Ascending aorta (tissue), 2 donors: Measurements from ENCODE around the gene DPP3. TPM values are rescaled to one million over a fixed set of nuclear protein-coding genes. Genes with fewer than 3 reads are reported as not detected.

Experiments
- DNase-seq, 2 donors: peaks; one replicate each; pipeline ENCODE4 v3.0.0-alpha.2; 2019; ENCODE audit warnings: low spot score in 2 of 2
- H3K27ac ChIP-seq, 2 donors: fragments of 200-600 bp; sonication (generic); one replicate each; pipeline ENCODE4 v1.5.1; 2016 to 2017; ENCODE audit warnings: mild to moderate bottlenecking in 1 of 2
- H3K27me3 ChIP-seq: fragments of 200-600 bp; sonication (generic); one replicate; pipeline ENCODE4 v1.5.1; 2017
- H3K36me3 ChIP-seq, 2 donors: fragments of 200-600 bp; sonication (generic); one replicate each; pipeline ENCODE4 v1.5.1; 2016
- H3K4me1 ChIP-seq, 2 donors: fragments of 200-600 bp; sonication (generic); one replicate each; pipeline ENCODE4 v1.5.1; 2016 to 2017; ENCODE audit warnings: mild to moderate bottlenecking in 1 of 2
- H3K4me3 ChIP-seq, 2 donors: fragments of 200-600 bp; sonication (generic); one replicate each; pipeline ENCODE4 v1.5.1; 2016 to 2017; ENCODE audit warnings: mild to moderate bottlenecking in 1 of 2
- H3K9me3 ChIP-seq, 2 donors: fragments of 200-600 bp; sonication (generic); one replicate each; pipeline ENCODE4 v1.5.1; 2016
- intact Hi-C: fragments of 100-400 bp; cut with DNase I; formaldehyde crosslinking; loops from one replicate; pipeline ENCODE4 v1.15.1; 2023
- total RNA-seq: library from RNA; depleted of rRNA; stranded (reverse); fragments of >200 nt; gene quantifications from one replicate; pipeline ENCODE4 v1.1.0, GENCODE V29; 2016
- TF ChIP-seq, protein P1 (sequence below), 3 experiments: fragments of 200-600 bp in 2 of 3; fragments of 450-650 bp in 1 of 3; sonication (generic) in 2 of 3; IDR thresholded peaks; one replicate each; pipeline ENCODE4 v1.5.1; 2016 to 2019; ENCODE audit warnings: antibody characterized with exemption in 3 of 3, mild to moderate bottlenecking in 1 of 3, moderate library complexity in 1 of 3

DPP3 gene
- total RNA-seq, 1 donor from 2014 or later: 14.8 TPM

GRCh38 chr11:66488957-66489356 lies 8.7 kb downstream of the DPP3 start:
- intact Hi-C loops: no loop called here
- Histone ChIP-seq H3K9me3 (no peaks in the 10 kb centered on the region), H3K4me1 (no peaks in the 10 kb centered on the region), H3K27ac (no peak overlapping the region), H3K27me3 (no peaks in the 10 kb centered on the region), H3K36me3 (peaks cover 30 to 60% of the 10 kb centered on the region in 2 donors), H3K4me3 (no peak overlapping the region)
- DNase-seq: no peak
- TF ChIP-seq, protein P1, sequence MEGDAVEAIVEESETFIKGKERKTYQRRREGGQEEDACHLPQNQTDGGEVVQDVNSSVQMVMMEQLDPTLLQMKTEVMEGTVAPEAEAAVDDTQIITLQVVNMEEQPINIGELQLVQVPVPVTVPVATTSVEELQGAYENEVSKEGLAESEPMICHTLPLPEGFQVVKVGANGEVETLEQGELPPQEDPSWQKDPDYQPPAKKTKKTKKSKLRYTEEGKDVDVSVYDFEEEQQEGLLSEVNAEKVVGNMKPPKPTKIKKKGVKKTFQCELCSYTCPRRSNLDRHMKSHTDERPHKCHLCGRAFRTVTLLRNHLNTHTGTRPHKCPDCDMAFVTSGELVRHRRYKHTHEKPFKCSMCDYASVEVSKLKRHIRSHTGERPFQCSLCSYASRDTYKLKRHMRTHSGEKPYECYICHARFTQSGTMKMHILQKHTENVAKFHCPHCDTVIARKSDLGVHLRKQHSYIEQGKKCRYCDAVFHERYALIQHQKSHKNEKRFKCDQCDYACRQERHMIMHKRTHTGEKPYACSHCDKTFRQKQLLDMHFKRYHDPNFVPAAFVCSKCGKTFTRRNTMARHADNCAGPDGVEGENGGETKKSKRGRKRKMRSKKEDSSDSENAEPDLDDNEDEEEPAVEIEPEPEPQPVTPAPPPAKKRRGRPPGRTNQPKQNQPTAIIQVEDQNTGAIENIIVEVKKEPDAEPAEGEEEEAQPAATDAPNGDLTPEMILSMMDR (IDR thresholded peaks at IDR 0.05): no peak

- intact Hi-C loops: no loop called here
- DNase-seq: no peak
- H3K36me3 ChIP-seq: peaks cover 30 to 60% of the 10 kb centered on the region in 2 donors
Measured at GRCh38 chr11:66489636-66490035, 9.4 kb downstream of the DPP3 start.

GRCh38 chr11:66491315-66491935 lies 11.2 kb downstream of the DPP3 start:
- Histone ChIP-seq H3K27ac (no peak overlapping the region), H3K4me3 (no peak overlapping the region), H3K9me3 (no peaks in the 10 kb centered on the region), H3K27me3 (no peaks in the 10 kb centered on the region), H3K36me3 (peaks cover 34 to 54% of the 10 kb centered on the region in 2 donors), H3K4me1 (no peaks in the 10 kb centered on the region)
- TF ChIP-seq, protein P1 (IDR thresholded peaks at IDR 0.05): no peak
- no peak for DNase-seq
- intact Hi-C loops: no loop called here

More at GRCh38 chr11:66489636-66490035, 9.4 kb downstream of the DPP3 start:
- Histone ChIP-seq H3K4me1 (no peaks in the 10 kb centered on the region), H3K27me3 (no peaks in the 10 kb centered on the region), H3K9me3 (no peaks in the 10 kb centered on the region), H3K4me3 (no peak overlapping the region), H3K27ac (no peak overlapping the region)
- TF ChIP-seq, protein P1 (IDR thresholded peaks at IDR 0.05): no peak

DNA sequence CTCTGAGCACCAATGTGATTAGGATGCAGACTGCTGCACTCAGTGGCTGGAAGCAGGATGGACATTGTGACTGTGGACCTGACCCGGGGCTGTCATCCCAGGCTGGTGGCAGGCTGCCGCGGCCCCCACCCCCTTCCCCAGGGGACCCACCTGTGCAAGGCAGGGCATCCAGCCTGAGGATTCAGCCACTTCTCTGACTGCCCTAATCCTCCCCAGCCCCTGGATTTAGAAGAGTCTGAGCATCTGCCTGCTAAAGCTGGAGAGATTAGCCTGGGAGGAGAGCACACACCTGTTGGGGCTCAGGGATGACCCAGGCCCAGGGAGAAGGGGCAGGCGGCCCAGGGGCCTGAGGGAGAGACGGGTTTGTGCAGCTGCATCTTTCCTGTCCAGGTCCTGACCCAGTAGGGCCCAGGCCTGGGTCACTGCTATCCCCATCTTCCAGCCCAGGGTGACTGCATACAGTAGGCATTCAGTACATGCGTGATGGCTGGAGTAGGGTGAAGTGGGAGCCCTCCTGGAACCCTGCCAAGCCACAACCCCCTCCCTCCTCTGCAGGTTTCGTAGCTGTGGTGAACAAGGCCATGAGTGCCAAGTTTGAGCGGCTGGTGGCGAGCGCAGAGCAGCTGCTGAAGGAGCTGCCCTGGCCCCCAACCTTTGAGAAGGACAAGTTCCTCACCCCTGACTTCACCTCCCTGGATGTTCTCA lies 12.1 kb downstream of the DPP3 start:
- Histone ChIP-seq H3K9me3 (no peaks in the 10 kb centered on the region), H3K27ac (no peak overlapping the region), H3K36me3 (peaks cover 39 to 53% of the 10 kb centered on the region in 2 donors), H3K27me3 (no peaks in the 10 kb centered on the region), H3K4me3 (no peak overlapping the region), H3K4me1 (no peaks in the 10 kb centered on the region)
- intact Hi-C loops: no loop called here
- TF ChIP-seq, protein P1 (IDR thresholded peaks at IDR 0.05): no peak
- DNase-seq: no peak

GRCh38 chr11:66493130-66493529 lies 12.9 kb downstream of the DPP3 start:
- no peak overlapping the region for H3K27ac ChIP-seq
- intact Hi-C loops: no loop called here
- DNase-seq: no peak
- TF ChIP-seq, protein P1 (IDR thresholded peaks at IDR 0.05): no peak
- no peak overlapping the region for H3K4me3 ChIP-seq
- H3K36me3 ChIP-seq: peaks cover 39 to 53% of the 10 kb centered on the region in 2 donors
- H3K9me3 ChIP-seq: no peaks in the 10 kb centered on the region
- no peaks in the 10 kb centered on the region for H3K27me3 ChIP-seq
- no peaks in the 10 kb centered on the region for H3K4me1 ChIP-seq
